Right kidney (tissue), 1 donor: ENCODE results near the gene SIRT7.

Experiments
- DNase-seq: peaks from one replicate; pipeline ENCODE4 v3.0.0-alpha.2; 2016

Gene SIRT7

GRCh38 chr17:81905424-81905875 lies 12.5 kb downstream of the SIRT7 start:
- DNase-seq: no peak

DNA sequence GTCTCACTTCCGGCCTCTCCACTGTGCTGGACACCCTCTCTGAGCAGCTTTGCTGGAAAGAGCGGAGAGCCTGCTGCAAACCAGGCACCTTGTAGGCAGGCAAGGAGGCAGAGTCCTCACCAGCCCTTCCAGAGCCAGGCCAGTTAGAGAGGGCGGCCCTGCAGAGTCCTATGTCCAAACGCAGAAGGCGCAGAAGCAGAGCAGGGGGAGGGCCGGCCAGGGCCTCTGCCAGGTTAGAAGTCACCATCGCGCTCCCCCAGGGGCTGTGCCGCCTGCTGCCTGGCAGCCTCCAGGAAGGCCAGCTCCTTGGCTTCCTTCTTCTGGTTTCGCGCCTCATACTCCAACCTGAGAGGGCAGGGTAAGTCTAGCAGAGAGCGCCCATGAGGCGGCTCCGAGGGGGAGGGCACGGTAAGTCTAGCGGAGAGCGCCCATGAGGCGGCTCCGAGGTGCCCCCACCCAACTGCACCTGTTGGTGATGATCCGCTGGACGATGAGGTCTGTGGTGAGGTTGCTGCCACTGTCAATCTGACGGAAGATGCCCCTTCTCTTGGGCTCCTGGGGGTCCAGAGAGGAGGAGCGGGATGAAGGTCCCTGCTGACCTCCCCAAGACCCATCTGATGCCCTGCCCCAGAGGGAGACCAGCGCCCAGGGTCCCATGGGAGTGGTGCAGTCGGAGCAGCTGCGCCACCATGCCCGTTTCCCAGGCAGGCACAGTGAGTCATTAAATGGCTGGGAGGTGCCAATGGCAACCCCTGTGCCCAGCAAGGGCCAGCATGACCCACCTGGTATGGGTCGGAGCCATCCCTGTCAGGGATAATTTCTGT lies 13.2 kb downstream of the SIRT7 start:
- no peak for DNase-seq

- no peak for DNase-seq
These were observed 13.9 kb downstream of the SIRT7 start for GRCh38 chr17:81903896-81904599.

GRCh38 chr17:81903415-81903831 lies 14.6 kb downstream of the SIRT7 start:
- DNase-seq: no peak

DNA sequence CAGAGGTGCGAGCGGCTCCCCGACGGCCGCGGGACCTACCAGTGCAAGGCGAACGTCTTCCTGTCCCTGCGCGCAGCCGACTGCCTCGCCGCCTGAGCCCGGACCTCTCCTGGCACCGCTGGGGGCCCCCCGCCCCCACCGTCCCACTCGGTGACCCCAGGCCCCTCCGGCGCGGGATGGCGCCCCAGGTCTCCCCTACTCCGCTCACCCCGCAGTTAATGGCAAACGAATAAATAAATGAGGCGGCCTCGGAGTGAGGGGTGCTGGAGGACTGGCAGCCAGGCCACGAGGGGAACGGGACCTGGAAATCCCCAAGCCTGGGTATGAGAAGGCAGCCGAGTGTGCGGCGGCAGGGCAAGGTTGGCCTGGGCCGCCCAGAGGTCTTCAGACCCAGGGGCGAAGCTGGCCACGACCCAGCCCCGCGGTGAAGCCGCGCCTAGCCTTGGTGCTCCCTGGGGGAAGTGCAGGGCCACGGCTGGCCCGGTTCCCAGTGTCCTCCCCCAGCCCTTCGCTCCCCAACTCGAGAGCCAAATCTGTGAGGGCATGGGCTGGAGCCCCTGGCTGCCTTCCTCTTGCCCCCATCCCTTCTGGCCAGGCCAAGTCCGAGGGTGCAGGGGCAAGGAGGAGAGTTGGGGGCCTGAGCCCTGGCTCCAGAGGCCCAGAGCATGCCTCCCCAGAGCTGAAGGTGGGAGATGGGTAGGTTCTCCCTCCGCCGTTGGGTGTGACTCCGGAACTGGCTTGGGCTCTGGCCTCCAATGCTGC lies 15.1 kb downstream of the SIRT7 start:
- no peak for DNase-seq

DNA sequence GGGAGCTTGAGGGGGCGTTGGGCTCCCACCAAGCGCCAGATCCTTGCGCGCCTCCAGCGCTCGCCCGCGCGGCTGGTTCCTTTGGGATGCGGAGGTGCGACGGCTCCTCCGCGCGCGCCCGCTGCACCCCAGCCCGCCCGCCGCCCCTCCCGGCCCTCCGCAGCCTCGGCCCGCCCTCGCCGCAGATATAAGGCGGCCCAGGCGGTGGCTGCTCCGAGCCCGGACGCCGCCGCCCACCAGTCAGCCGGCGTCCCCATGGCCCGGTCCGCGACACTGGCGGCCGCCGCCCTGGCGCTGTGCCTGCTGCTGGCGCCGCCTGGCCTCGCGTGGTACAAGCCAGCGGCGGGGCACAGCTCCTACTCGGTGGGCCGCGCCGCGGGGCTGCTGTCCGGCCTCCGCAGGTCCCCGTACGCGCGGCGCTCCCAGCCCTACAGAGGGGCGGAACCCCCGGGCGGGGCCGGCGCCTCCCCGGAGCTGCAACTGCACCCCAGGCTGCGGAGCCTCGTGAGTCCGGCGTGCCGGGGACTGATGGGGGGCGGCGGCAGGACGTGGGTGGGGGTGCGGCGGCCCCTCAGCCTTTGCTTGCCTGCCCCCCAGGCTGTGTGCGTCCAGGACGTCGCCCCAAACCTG lies 15.8 kb downstream of the SIRT7 start, which contains the start of gene NPB:
NPB (plus strand) TSS at position 216 of the 630 bp plus-strand sequence; CDS start at position 256, 40 bp downstream.
- peak; percentile 51 for DNase-seq

- DNase-seq: peak; percentile 44
These were observed 16.6 kb downstream of the SIRT7 start for GRCh38 chr17:81901167-81902022.

GRCh38 chr17:81900181-81900820 lies 17.7 kb downstream of the SIRT7 start:
- no peak for DNase-seq

DNA sequence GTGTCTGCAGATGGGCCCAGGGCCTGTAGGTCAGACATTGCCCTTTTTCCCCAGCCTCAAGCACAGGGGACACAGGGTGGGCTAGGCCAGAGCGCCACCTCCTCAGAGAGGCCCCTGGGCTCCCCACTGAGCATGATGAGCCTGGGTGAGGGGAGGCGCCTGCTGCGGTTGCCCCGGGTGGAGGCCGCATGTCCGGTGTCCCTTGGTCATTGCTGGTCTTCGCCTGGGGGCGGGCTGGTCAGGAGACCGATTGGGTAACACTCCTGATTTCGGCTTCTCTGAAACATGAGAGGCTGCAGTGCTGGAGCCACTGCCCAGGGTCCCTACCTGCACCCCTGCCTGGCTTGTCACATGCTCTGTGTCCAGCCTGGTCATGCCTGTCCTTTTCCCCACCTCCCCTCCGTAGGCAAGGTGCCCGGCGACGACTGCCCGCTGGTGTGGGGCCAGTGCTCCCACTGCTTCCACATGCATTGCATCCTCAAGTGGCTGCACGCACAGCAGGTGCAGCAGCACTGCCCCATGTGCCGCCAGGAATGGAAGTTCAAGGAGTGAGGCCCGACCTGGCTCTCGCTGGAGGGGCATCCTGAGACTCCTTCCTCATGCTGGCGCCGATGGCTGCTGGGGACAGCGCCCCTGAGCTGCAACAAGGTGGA lies 18.3 kb downstream of the SIRT7 start:
- DNase-seq: no peak

GRCh38 chr17:81898885-81899284 lies 19.1 kb downstream of the SIRT7 start:
- no peak for DNase-seq

- no peak for DNase-seq
These were observed 19.7 kb downstream of the SIRT7 start for GRCh38 chr17:81898029-81898866.

- DNase-seq: no peak
These were observed 22.6 kb downstream of the SIRT7 start for GRCh38 chr17:81895400-81895799.

DNA sequence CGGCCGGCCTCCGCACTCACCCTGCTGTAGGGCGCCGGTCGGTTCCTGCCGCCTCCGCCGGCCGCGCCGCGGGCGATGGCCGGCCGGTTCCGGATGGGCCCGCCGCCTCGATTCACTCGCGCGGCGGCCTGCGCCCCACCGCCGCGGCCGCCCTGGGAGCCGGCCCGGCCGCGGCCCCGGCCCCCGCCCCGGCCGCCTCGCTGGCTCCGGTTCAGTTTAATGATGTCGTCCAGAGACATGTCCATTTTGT lies 26.7 kb downstream of the SIRT7 start:
- DNase-seq: no peak

DNA sequence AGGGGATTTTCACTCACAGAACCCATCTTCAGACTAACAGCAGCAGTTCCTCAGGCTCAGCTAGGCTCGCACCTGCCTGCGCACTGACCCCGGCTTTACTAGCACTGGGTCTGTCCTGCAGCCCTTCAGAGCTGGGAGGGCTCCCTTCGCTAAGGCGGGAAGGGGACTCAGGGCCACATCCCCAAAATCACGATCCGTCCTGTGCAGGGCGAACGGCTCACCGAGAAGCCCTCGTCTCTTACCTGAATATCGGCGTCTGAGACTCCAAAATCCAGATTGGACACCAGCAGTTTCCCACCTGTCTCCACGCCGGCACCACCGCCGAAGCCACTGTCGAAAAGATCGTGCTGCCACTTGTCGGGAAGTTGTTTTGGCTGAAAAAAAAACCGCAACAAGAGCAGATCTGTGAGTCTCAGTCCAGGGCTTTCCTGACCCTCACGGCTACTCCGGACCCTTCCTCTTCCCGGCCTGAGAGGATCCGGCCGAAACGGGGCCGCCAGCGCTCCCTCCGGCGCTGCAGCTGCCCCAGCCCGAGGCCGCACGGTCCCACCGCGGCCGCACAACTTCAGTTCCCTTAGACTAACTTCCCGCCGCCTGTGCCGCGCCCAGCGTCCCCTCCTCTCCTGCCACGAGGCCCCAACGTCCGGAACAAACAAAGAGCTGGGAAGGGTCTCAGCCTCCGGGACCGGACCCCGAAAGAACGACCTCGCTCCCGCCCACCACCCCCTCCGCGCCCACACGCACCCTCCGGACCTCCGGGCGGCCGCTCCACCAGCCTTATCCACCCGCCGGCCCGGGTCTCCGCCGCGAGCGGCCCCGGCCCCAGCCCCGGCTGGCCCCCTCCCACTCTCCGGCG lies 27.3 kb downstream of the SIRT7 start:
- no peak for DNase-seq

DNA sequence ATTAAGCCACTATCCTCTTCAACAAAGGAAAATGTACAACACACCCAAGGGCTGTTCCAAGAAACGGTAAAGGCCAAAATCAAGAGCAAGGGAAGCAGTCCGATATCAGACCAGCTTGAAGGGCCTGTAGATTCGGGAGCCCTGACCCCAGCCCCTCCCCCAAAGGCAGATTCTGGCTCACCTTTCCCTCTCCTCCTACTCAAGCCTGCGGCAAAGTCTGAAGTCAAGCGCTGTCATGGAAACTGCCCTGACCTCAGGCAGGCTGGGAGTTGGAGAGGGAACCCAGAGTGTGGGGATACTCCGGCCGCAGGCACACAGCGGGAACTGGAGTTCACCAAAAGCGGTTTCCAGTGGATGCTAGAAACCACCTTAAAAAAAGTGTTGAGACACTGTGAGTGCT lies 28.4 kb downstream of the SIRT7 start:
- no peak for DNase-seq

- no peak for DNase-seq
These were observed 28.9 kb downstream of the SIRT7 start for GRCh38 chr17:81888988-81889595.

DNA sequence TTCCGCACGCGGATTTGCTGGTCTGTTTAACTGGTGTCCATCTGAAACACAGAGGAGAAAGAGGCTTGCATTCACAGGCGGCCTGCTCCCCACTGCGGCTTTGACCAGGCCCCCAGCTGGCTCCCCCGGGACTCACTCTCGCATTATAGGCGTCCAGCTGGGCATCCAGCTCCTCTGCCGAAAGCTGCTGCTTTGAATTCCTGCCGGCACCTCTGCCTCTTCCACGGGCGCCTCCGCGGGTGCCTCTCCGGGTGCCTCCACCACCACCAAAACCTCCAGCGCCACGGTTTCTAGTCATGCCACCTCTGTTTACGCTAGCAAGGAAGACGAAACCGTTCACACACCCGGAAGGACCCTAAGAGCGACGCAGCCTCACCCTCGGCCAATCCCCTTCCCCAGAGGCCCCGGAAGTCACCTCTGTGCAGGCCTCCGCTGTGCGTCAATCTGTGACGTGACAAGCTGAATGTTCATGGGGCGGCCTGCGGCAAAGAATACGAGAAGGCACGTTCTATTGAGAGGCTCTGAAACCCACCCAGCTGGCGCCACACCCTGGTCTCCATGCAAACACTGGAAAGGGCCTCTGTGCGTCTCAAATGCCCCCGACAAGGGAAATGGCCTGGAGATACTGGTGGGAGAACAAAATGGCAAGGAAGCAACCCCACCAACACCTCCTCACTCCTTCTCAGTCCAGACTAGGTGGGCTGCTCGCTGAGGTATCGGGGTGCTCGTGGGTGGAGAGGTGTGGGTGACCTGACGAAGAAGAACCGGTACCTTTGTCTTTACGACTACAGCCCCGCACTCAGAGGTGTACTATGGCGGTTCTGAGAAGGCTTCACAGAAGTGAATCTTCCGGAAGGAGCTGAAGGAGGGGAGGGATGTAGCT lies 29.6 kb downstream of the SIRT7 start:
- DNase-seq: no peak
